Right renal cortex interstitium (tissue), 3 donors: Measurements from ENCODE around the gene TIGD6. TPM values are rescaled to one million over a fixed set of nuclear protein-coding genes. Genes with fewer than 3 reads are reported as not detected.

Experiments
- DNase-seq, 3 donors: peaks; one replicate each; pipeline ENCODE4 v3.0.0-alpha.2; 2013; ENCODE audit warnings: low read depth in 3 of 3, low spot score in 2 of 3
- polyA plus RNA-seq, 3 donors: library from polyadenylated mRNA; unstranded; fragments of 120-200 nt; gene quantifications; one replicate each; pipeline ENCODE4 v1.2.1, GENCODE V29; 2013; ENCODE audit not compliant: insufficient read length in 3 of 3

The TIGD6 gene
- polyA plus RNA-seq, 3 donors: 7.0 to 8.3 (median 7.0) TPM

DNA sequence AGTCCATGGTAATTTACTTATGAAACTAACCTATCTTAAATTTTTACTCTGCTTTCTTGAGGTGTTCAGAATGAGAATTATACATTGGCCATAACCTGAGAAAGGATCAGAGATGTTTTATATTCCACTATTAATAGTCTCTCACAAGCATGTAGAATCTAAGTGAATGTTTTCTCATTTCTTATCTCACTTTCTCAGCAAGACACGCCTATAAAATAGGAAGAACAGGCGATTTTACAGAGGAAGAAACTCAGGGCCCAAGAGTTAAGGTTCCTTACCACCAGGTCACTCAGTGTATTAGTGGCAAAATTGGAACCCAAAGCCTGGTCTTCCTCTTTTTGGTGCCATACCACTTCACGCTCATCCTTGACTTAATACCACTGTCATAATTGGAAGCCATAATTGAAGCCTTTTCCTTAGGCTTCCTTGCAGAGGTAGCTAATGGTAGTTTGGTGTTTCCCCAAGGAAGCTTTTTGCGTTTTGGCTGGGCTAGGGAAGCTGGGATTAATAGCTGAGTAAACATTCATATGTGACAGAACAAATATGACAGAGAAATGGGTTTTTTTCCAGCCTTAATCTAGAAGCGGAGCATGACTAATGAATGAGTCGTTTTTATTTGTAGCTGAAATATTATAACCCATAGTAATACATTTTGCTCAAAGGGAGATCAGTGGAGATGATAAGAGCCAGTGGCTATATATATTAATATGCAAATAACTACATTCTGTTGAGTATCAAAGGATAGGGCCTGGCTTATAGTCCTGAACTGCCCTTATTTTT lies 17.0 kb upstream of the TIGD6 start:
- DNase-seq: no peak

GRCh38 chr5:150016537-150016936 lies 16.1 kb upstream of the TIGD6 start:
- no peak for DNase-seq

DNA sequence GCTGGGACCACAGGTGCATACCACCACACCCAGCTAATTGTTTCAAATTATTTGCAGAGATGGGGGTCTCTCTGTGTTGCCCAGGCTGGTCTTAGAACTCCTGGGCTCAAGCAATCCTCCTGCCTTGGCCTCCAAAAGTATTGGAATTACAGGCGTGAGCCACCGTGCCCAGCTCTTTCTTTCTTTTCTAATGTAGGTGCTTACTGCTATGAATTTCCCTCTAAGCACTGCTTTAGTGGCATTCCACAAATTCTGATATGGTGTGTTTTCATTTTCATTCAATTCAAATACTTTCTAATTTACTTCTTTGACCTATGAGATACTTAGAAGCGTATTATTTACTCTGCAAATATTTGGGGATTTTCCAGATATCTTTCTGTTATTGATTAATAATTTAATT lies 15.0 kb upstream of the TIGD6 start:
- DNase-seq: no peak

DNA sequence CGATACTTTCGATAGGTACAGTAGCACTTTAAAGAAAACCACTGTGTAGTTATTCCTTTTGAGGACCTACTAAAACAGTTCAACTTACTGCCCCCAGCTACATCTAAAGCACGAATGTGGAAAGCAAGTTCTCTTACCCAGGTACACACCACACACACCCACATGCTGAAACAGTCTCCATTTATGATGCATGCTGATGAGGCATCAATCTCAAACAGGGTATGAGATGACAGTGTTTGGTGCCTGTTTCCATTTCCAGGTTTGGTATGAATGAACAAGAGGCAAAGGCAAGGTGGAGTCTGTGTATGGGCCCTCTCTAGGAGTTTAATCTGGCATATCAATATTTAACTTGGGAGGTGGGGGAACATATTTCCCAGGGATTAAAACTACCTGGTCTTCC lies 14.0 kb upstream of the TIGD6 start:
- DNase-seq: no peak

GRCh38 chr5:150013931-150014330 lies 13.5 kb upstream of the TIGD6 start:
- no peak for DNase-seq

- DNase-seq: no peak
Measured at GRCh38 chr5:150009671-150010387, 9.4 kb upstream of the TIGD6 start.

DNA sequence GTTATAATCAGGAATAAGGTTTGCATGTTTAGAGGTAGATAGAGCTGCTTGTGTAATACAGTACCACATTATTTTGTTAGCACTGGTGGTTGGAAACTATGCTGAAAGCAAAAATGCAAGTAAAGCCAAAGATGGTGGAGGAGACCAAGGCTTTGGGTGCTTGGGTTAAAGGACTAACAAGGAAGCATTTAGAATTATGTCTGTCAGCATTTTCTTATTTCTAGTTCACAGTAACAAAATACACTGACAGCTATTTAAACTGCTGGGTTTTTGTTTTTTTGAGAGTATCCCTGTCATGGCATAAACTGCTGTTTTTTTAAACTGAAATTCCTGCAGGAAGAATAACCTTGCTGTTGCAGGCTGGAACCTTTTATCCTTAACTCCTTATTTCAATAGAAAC lies 6.6 kb upstream of the TIGD6 start:
- no peak for DNase-seq

DNA sequence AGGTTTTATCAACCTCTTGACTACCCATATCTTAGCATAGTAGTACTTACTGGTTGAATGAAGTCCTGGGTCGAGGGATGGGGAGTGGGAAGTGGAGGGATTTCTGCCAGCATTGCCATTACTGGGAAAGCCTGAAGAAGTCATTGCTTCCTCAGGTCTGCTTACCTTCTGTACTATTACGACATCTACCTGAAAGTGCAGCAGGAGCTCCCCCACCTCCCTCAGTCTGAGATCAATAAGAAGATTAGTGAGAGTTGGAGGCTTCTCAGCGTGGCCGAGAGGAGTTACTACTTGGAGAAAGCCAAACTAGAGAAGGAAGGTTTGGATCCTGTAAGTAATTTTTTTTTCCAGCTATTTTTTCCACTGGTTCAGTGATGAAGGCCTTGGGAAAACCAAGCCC lies 5.9 kb upstream of the TIGD6 start:
- no peak for DNase-seq

DNA sequence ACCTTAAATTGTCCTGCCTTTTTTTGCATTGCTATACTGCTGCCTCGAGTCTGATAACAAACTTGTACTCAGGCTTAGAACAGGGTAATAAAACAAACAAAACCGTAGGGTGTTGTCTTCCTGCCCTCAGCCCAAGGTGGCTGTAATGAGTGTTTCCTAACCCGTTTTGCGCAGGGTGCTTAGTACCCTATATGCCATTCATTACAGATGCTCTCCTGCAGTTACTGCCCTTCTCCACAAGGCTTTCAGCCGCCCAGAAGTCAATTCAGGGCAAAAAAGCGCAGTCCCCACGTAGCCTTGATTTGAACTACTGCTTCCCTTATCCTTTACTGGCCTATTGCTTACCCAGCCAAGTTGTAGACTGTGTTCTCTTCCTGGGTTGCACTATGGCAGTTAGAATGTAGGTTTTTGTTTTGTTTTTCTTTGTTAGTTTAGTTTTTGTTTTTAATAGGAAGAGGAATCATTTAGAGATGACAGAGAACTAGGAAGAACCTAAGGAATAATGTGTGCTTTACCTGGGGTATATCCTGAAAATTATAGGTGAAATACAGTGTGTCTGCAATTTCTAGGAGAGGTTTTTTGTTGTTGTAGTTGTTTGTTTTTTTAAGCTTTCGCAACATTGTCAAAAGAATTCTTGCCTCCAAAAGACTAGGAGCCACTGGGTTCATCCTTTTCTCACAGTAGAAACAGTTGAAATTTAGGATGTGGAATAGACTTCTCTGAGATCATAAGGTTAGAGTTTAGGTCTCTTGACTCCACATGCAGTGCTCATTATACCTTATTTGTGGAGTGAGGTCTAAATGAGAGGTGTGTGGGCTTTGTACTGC lies 1.4 kb upstream of the TIGD6 start:
- no peak for DNase-seq

DNA sequence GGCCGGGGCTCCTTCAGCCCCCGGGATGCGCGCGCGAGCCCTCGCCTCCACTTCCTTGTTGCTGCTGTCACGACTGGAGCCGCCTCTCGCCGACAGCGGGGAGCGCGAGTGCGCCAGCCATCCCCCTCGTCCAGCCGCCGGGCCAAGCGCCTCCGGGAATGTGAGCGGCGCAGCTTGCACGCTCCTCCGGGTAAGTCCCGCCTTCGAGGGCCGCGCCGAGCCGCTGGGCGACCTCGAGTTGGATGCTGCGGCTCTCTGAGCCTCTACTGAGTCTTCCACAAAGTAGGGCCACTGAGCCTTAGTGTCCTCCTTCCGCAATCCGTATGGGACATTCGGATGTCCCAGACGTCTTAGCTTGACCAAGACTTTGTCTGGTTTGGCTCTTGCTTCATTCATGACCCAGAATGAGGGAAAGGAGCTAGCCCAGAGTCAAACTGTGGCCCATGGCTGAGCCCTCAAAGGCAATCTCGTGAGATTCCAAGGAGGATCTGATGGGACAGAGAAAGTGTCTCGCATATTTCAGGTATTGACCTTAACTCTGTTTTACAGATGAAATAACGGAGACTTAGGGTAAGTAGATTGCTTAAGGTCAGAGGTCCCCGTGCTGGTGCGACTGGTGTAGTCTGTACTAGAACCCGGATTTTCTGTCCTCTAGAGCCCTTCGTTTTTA lies 671 bp upstream of the TIGD6 start:
- DNase-seq: no peak

DNA sequence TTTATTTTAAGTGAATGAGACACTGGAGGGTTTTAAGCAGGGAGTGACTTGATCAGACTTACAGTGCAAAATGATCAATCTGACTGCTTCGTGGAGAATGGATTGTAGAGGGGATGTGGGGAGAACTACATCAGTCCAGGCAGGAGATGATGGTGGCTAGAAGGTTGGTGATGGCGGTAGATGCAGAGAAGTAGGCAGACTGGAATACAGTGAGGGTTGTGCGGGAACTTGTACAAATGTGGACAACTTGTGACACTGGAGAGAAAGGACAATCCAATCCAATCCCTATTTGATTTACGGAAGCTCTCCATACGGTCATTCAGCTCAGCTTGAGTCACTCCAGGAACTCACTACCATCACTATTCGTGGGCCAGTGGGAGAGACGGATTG lies 593 bp downstream of the TIGD6 start:
- no peak for DNase-seq

- DNase-seq: no peak
Measured at GRCh38 chr5:149999359-149999758, 1.1 kb downstream of the TIGD6 start.

DNA sequence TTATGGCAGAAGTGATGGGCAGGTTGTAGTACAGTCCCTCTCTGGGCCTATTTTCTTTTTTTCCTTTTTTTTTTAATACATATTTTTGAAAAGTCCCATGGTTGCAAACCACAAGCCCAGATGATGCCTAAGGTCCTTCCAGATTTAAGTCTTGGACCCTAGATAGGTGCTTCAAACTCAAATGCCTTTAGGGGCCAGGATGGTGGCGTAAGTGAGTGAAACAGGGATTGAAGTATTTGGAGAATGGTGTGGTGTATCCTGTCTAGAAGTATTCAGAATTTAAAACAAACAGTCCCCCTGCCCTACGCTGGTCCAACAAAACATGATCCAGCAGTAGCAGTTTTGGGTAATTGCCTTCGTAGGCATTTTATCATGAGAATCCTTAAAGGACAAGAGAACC lies 2.2 kb downstream of the TIGD6 start:
- DNase-seq: no peak

GRCh38 chr5:149996205-149996890 lies 4.1 kb downstream of the TIGD6 start:
- DNase-seq: no peak

GRCh38 chr5:149995385-149996204 lies 4.9 kb downstream of the TIGD6 start:
- DNase-seq: no peak

GRCh38 chr5:149993471-149993870 lies 7.0 kb downstream of the TIGD6 start:
- DNase-seq: no peak

- peak in 2 of 3 donors; percentile 60 to 69 for DNase-seq
Measured at GRCh38 chr5:149990518-149991376, 9.7 kb downstream of the TIGD6 start.

- no peak for DNase-seq
Measured at GRCh38 chr5:149988126-149988525, 12.3 kb downstream of the TIGD6 start.

DNA sequence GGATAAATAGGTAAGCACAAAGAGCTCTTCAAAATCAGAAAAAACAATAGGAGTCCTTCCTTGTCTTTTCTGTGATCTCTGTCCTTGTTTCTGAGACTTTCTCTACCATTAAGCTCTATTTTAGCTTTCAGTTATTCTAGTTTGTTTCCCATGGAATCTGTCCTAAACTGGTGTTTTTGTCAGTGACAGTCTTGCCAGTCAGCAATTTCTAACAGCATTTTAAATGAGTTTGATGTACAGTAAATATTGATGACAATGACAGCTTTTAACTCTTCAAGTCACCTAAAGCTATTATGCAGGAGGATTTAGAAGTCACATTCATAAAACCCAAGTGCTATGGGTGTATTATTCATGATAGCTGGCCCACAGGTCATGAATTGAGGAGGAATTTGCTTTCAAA lies 17.9 kb downstream of the TIGD6 start:
- no peak for DNase-seq
